Heart left ventricle (tissue), 13 donors: Measurements from ENCODE around the gene LYG2.

Experiments
- POLR2A ChIP-seq, 2 donors: fragments of 450-650 bp; IDR thresholded peaks; one replicate each; pipeline ENCODE4 v1.6.1; 2017; ENCODE audit warnings: antibody characterized with exemption in 2 of 2, mild to moderate bottlenecking in 2 of 2, moderate library complexity in 2 of 2
- TF ChIP-seq, protein P1 (sequence below), 12 donors: fragments of 200-600 bp; sonication (generic) in 4 of 12; IDR thresholded peaks; one replicate each; pipeline versions ENCODE4 v1.5.0 to v1.8.0; 2018 to 2022; ENCODE audit warnings: antibody characterized with exemption in 12 of 12, mild to moderate bottlenecking in 5 of 12
- donor health status: ischemic (EF 13 %, LVEDD 7.1; RV severe dilation, severe dysfunction).
- donor health status: DM: no; HTN: yes; CAD: no.
- donor health status: DM: no; HTN: no; CAD: no.
- donor health status: ischemic (EF 25% LVEDD 6.9; RV normal size, moderate dysfunction).
- donor health status: ischemic (EF 25% LVEDD 5.7; RV mildly dilated, moderate dysfunction).
- donor health status: ischemic (EF 35%, LVEDD 5.7; RV mildly dilated, moderate dysfunction).
- donor health status: nonischemic (EF 11% LVEDD 7.7; RV severe dilation, severe dysfunction).
- donor health status: DM: yes; HTN: yes; CAD: no.
- donor health status: PGD.
- donor health status: ischemic (EF 29% LVEDD 5.4; RV normal size, mild dysfunction).
- donor health status: nonischemic (EF 23%, LVEDD 6.1; RV moderate dilation, normal function).

GRCh38 chr2:99261242-99261641, 5.8 kb upstream of the LYG2 start:
- TF ChIP-seq, protein P1, sequence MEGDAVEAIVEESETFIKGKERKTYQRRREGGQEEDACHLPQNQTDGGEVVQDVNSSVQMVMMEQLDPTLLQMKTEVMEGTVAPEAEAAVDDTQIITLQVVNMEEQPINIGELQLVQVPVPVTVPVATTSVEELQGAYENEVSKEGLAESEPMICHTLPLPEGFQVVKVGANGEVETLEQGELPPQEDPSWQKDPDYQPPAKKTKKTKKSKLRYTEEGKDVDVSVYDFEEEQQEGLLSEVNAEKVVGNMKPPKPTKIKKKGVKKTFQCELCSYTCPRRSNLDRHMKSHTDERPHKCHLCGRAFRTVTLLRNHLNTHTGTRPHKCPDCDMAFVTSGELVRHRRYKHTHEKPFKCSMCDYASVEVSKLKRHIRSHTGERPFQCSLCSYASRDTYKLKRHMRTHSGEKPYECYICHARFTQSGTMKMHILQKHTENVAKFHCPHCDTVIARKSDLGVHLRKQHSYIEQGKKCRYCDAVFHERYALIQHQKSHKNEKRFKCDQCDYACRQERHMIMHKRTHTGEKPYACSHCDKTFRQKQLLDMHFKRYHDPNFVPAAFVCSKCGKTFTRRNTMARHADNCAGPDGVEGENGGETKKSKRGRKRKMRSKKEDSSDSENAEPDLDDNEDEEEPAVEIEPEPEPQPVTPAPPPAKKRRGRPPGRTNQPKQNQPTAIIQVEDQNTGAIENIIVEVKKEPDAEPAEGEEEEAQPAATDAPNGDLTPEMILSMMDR (IDR thresholded peaks at IDR 0.05) = no peak
- no peak for TF ChIP-seq POLR2A (IDR thresholded peaks at IDR 0.05)
